ENCODE measurements around the gene NID1. TPM values are rescaled to one million over a fixed set of nuclear protein-coding genes. Genes with fewer than 3 reads are reported as not detected.

The NID1 gene
- total and polyA plus RNA-seq, 9 of the 15 experiments (the other 6 are each of a cell fraction or from before 2014, with no cell fraction given) = 0.22 TPM; not detected in 8

DNA sequence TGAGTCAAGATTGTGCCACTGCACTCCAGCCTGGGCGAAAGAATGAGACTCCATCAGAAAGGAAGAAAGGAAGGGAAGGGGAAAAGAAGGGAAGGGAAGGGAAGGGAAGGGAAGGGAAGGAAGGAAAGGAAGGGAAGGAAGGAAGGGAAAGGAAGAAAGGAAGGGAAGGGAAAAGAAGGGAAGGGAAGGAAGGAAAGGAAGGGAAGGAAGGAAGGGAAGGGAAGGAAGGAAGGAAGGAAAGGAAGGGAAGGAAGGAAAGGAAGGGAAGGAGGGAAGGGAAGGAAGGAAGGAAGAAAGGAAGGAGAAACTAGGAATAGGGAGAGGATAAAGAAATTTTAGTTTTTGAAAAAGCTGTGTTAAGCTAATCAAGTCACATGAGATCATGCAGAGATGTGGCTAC, 33.4 kb upstream of the NID1 start:
- H3K4me1 ChIP-seq (replicated peaks in 1 of 2; ENCODE audit: control insufficient read depth in 2 of 2, insufficient read depth in 2 of 2, low read length in 2 of 2) = no peaks in the 10 kb centered on the region
- no peaks in the 10 kb centered on the region; the same call in 1 of the 2 replicates for H4K20me1 ChIP-seq (replicated peaks; ENCODE audit: control insufficient read depth, insufficient read depth, low read length)
- TF ChIP-seq RHOXF2B (CRISPR knock-in tag; conservative IDR thresholded peaks at IDR 0.05) (no peak), OTX1 (CRISPR knock-in tag; IDR thresholded peaks at IDR 0.05) (peak; percentile 65; the same call in 1 of the 2 replicates), MCM3 (IDR thresholded peaks at IDR 0.05) (0 out of 2 replicates have a peak, but pooled peaks have one; percentile 52)
- TF ChIP-seq, protein P1, sequence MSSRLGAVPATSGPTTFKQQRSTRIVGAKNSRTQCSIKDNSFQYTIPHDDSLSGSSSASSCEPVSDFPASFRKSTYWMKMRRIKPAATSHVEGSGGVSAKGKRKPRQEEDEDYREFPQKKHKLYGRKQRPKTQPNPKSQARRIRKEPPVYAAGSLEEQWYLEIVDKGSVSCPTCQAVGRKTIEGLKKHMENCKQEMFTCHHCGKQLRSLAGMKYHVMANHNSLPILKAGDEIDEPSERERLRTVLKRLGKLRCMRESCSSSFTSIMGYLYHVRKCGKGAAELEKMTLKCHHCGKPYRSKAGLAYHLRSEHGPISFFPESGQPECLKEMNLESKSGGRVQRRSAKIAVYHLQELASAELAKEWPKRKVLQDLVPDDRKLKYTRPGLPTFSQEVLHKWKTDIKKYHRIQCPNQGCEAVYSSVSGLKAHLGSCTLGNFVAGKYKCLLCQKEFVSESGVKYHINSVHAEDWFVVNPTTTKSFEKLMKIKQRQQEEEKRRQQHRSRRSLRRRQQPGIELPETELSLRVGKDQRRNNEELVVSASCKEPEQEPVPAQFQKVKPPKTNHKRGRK (tag; IDR thresholded peaks at IDR 0.05) = peak; percentile 98
- TF ChIP-seq, protein P2, sequence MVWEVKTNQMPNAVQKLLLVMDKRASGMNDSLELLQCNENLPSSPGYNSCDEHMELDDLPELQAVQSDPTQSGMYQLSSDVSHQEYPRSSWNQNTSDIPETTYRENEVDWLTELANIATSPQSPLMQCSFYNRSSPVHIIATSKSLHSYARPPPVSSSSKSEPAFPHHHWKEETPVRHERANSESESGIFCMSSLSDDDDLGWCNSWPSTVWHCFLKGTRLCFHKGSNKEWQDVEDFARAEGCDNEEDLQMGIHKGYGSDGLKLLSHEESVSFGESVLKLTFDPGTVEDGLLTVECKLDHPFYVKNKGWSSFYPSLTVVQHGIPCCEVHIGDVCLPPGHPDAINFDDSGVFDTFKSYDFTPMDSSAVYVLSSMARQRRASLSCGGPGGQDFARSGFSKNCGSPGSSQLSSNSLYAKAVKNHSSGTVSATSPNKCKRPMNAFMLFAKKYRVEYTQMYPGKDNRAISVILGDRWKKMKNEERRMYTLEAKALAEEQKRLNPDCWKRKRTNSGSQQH (CRISPR knock-in tag; IDR thresholded peaks at IDR 0.05) = 0 out of 2 replicates have a peak, but pooled peaks have one; percentile 22
- no peak for FAIRE-seq
- no peak overlapping the region for H3K9ac ChIP-seq (ENCODE audit: insufficient read depth in 1 of 2, low read depth in 2 of 2, low read length in 2 of 2)
- 0% methylated on average over 1 of the region's 1 CpG for WGBS (ENCODE audit: insufficient coverage, low coverage, missing lambda C conversion rate)
- H3K27ac ChIP-seq (ENCODE audit: extremely low read depth, low read depth, low read length) = no peak overlapping the region
- intact Hi-C loops (cut with micrococcal nuclease) = no loop called here
- DNase-seq (ENCODE audit: extremely low read depth in 1 of 4, low spot score in 3 of 4) = no peak
- no peaks in the 10 kb centered on the region for H3K36me3 ChIP-seq (ENCODE audit: control insufficient read depth, insufficient read depth, low read length)
- H3K9me3 ChIP-seq (replicated peaks; ENCODE audit: control insufficient read depth, insufficient read depth, low read depth, low read length) = no peaks in the 10 kb centered on the region; the same call in 1 of the 2 replicates
- no peak overlapping the region for H2AFZ ChIP-seq (ENCODE audit: low read depth, low read length)
- H3K79me2 ChIP-seq (ENCODE audit: control insufficient read depth, insufficient read depth, low read length) = no peaks in the 10 kb centered on the region
- in situ Hi-C loops (cut with MboI) = no loop called here
- ChIA-PET POLR2A (no interaction called here), CTCF (ENCODE audit: low intra/inter-chr PET ratio) (no interaction called here)
- no peaks in the 10 kb centered on the region for H3K9me1 ChIP-seq (ENCODE audit: control insufficient read depth, insufficient read depth, low read length)
- H3K27me3 ChIP-seq (ENCODE audit: control insufficient read depth in 2 of 2, insufficient read depth in 2 of 2, low read length in 2 of 2) = peaks cover 0 to 30% of the 10 kb centered on the region in 2 experiments; a peak in 2 of 5 replicates
- no peak overlapping the region for H3K4me2 ChIP-seq (ENCODE audit: insufficient read depth, low read length)
- no peak overlapping the region for H3K4me3 ChIP-seq
- no peak for ATAC-seq
- BruUV-seq (replicated peaks) = no TSS peak

Data from K562 (cell line).